ENCODE results near the gene ARID3B.
A peak's percentile ranks its signal among the peaks of the same experiment; 100 is the strongest.
"Not testable (repeated sequence)": the region's sequence is repeated elsewhere in the genome, so short reads cannot be mapped to it uniquely, and the experiment has no call there.

The ARID3B gene

DNA sequence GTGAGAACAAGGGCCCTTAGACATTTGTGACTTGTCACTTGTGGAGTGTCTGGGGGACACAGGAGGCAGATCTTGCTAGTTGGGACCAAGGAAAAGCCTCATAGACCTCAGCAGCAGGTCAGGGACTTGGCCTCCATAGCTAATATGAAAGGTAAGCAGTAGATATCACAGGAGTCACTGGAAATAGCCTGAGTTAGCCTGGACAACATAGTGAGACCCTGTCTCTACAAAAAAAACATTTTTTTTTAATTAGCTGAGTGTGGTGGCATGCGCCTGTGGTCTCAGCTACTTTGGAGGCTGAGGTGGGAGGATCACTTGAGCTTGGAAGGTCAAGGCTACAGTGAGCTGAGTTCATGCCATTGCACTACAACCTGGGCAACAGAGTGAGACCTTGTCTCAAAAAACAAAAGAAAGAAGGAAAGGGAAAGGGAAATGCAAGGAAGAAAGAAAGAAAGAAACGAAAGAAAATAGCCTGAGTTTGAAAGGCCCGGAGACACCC, 37.5 kb downstream of the ARID3B start:
- peaks cover 100% of the 10 kb centered on the region for H3K36me3 Mint-ChIP-seq
- H3K9me3 Mint-ChIP-seq = no peaks in the 10 kb centered on the region
- DNase-seq (ENCODE audit: low spot score in 2 of 2) (no peak), ATAC-seq (no peak)
- peak overlapping the region; percentile 70 for H3K27ac Mint-ChIP-seq
- H3K4me1 Mint-ChIP-seq = peaks cover 22% of the 10 kb centered on the region
- no peak overlapping the region for H3K4me3 Mint-ChIP-seq

- Mint-ChIP-seq H3K27ac (peak overlapping the region; percentile 70), H3K36me3 (peaks cover 100% of the 10 kb centered on the region)
- DNase-seq (ENCODE audit: low spot score in 2 of 2) = no peak
Observed at GRCh38 chr15:74579001-74579400, 38.0 kb downstream of the ARID3B start.

DNA sequence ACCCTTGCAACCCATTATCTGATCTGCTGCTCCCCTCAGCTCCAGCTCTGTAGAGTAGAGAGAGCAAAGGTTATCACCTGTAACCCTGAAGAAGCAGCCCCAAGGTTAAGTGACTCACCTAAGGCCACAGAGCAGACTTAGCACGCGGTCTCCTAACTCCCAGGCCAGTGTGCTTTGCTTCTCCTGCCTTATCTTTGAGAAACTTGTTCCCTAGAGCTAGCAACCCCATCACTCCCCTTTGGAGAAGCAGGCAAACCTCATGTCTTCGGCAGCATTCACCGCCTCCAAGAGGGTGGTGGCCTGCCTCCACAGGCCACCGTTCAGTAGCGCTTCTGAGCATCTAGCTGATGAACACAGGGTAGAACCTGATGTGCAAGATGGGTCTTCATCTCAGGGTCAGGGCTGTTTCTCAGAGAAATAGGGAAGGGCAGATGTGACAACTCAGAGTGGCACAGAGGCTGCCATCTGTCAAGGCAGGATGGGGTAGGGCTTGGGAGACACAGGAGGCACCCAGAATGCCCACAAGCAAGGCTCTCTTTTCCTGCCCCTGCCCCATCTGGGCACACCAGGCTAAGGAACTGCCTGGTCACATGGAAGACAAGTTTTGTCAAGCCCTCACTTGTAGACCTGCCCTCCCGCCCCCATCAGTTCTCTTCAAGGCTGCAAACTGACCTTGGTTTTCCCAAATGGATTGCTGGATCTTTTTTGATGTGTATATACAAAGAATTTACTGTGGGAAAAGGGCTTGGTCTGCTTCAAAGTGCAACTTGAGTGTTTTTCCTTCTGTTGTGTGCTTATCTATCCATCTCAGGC, 39.7 kb downstream of the ARID3B start:
- Mint-ChIP-seq H3K27ac (peak overlapping the region; percentile 20), H3K36me3 (peaks cover 100% of the 10 kb centered on the region)

More at GRCh38 chr15:74579001-74579400, 38.0 kb downstream of the ARID3B start:
- Mint-ChIP-seq H3K4me3 (no peak overlapping the region), H3K4me1 (peaks cover 17% of the 10 kb centered on the region), H3K9me3 (no peaks in the 10 kb centered on the region)
- no peak for ATAC-seq

GRCh38 chr15:74584204-74584603, 43.2 kb downstream of the ARID3B start:
- peak overlapping the region; percentile 60 for H3K27ac Mint-ChIP-seq
- H3K9me3 Mint-ChIP-seq = no peaks in the 10 kb centered on the region
- peaks cover 100% of the 10 kb centered on the region for H3K36me3 Mint-ChIP-seq
- no peak for DNase-seq (ENCODE audit: low spot score in 2 of 2)
- no peak for ATAC-seq
- no peak overlapping the region for H3K4me3 Mint-ChIP-seq
- H3K4me1 Mint-ChIP-seq = peaks cover 23% of the 10 kb centered on the region

More for the DNA sequence above, 39.7 kb downstream of the ARID3B start:
- no peak overlapping the region for H3K4me3 Mint-ChIP-seq
- H3K4me1 Mint-ChIP-seq = peaks cover 13% of the 10 kb centered on the region
- no peaks in the 10 kb centered on the region for H3K9me3 Mint-ChIP-seq
- no peak for DNase-seq (ENCODE audit: low spot score in 2 of 2)
- ATAC-seq = no peak

DNA sequence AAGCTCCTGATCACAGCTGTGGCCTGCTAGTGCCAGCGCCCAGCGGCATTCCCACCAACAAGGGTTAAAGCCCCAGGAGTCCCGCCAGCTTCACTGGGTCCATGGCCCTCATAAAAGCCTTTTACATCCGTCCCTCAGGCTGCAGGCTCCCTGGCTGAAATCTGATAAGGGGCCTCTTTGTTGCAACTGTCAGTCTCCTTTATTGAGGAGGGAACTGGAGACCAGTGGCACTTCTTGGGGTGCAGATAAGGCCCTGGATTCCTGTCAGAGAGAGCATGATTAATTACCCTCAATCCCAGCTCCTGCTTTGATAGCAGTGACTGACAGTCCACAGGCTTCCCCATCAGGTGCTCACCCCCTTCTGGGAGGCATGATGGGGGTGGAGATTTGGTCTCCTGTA, 43.8 kb downstream of the ARID3B start:
- ATAC-seq (no peak), DNase-seq (ENCODE audit: low spot score in 2 of 2) (no peak)
- no peaks in the 10 kb centered on the region for H3K9me3 Mint-ChIP-seq
- peaks cover 100% of the 10 kb centered on the region for H3K36me3 Mint-ChIP-seq
- H3K4me3 Mint-ChIP-seq = no peak overlapping the region
- peak overlapping the region; percentile 60 for H3K27ac Mint-ChIP-seq
- H3K4me1 Mint-ChIP-seq = peaks cover 23% of the 10 kb centered on the region

DNA sequence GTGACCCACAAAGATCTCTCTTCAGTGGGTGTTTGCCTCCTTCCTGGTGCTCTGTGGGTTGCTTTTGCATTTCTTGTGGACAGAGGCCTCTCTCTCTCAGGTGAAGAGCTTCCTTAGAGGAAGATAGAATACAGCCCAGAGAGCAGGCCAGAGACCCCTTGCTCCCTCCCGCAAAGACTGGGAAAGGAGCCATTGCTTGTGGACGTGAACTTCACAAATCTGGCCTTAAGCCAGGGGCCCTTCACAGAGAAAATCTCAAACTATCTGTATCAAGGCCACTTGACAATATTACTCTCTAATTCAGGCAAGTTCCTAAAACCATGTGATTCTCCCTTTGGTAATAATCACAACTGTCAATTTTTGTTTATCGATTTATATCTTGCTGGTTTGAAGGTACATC, 44.2 kb downstream of the ARID3B start:
- peak overlapping the region; percentile 60 for H3K27ac Mint-ChIP-seq
- DNase-seq (ENCODE audit: low spot score in 2 of 2) (no peak), ATAC-seq (no peak)
- H3K36me3 Mint-ChIP-seq = peaks cover 100% of the 10 kb centered on the region
- no peaks in the 10 kb centered on the region for H3K9me3 Mint-ChIP-seq
- H3K4me1 Mint-ChIP-seq = peaks cover 23% of the 10 kb centered on the region
- H3K4me3 Mint-ChIP-seq = no peak overlapping the region

- ATAC-seq = no peak
- Mint-ChIP-seq H3K36me3 (peaks cover 100% of the 10 kb centered on the region), H3K4me3 (no peak overlapping the region), H3K4me1 (peaks cover 19% of the 10 kb centered on the region), H3K9me3 (no peaks in the 10 kb centered on the region), H3K27ac (peak overlapping the region; percentile 71)
- DNase-seq (ENCODE audit: low spot score in 2 of 2) = no peak
Observed at GRCh38 chr15:74585857-74586256, 44.8 kb downstream of the ARID3B start.

- DNase-seq (ENCODE audit: low spot score in 2 of 2) (no peak), ATAC-seq (no peak)
- Mint-ChIP-seq H3K36me3 (peaks cover 100% of the 10 kb centered on the region), H3K27ac (peak overlapping the region; percentile 70), H3K4me3 (no peak overlapping the region), H3K4me1 (peaks cover 22% of the 10 kb centered on the region), H3K9me3 (no peaks in the 10 kb centered on the region)
Observed at GRCh38 chr15:74589826-74590225, 48.8 kb downstream of the ARID3B start.

DNA sequence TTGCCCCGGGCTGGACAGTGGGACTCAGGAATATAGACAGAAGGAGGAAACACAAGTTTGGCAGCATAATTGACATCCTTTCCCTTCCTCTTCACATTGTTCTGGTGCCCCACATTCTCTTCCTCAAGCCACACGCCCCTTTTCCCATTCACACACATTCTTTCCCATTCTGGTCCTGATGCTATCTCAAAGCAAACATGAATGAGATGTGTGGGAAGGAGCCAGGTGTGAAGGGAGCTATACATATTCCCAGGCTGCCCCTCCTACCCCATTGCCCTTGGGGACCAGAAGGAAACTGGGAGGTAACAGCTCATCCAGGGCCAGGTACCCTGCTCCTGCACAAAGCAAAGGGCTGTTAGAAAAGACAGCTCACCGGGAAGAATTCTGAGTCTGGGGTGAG, 51.2 kb downstream of the ARID3B start:
- Mint-ChIP-seq H3K36me3 (peaks cover 100% of the 10 kb centered on the region), H3K4me3 (no peak overlapping the region)

DNA sequence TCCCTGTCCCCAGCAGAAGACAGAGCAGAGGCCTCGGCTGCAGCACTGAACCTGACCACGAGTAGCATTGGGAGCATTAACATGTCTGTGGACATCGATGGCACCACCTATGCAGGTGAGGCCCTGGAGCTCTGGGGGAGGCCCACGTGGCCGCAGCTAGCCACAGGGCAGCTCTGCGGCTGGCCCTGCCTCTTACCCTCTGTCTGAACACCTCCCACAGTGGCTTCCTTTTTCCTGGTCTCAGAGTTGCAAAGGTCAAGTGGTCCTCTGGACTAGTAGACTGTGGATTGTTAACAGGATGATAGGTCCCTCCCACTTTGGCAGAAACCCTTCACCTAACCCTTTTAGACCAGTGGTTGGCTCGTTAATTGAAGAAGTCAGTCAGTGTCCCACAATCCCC, 52.1 kb downstream of the ARID3B start:
- Mint-ChIP-seq H3K4me3 (no peak overlapping the region), H3K4me1 (peaks cover 28% of the 10 kb centered on the region), H3K9me3 (no peaks in the 10 kb centered on the region), H3K36me3 (peaks cover 100% of the 10 kb centered on the region), H3K27ac (peak overlapping the region; percentile 45)
- ATAC-seq = no peak
- no peak for DNase-seq (ENCODE audit: low spot score in 2 of 2)

More for the DNA sequence above, 51.2 kb downstream of the ARID3B start:
- no peak for ATAC-seq
- no peak for DNase-seq (ENCODE audit: low spot score in 2 of 2)
- H3K27ac Mint-ChIP-seq = peak overlapping the region; percentile 45
- H3K4me1 Mint-ChIP-seq = peaks cover 21% of the 10 kb centered on the region
- no peaks in the 10 kb centered on the region for H3K9me3 Mint-ChIP-seq

GRCh38 chr15:74594455-74594854, 53.4 kb downstream of the ARID3B start:
- Mint-ChIP-seq H3K4me3 (no peak overlapping the region), H3K27ac (peak overlapping the region; percentile 70), H3K4me1 (peaks cover 41% of the 10 kb centered on the region), H3K36me3 (peaks cover 100% of the 10 kb centered on the region), H3K9me3 (no peaks in the 10 kb centered on the region)
- no peak for DNase-seq (ENCODE audit: low spot score in 2 of 2)
- ATAC-seq = no peak

- peak overlapping the region; percentile 70 for H3K27ac Mint-ChIP-seq
Observed at GRCh38 chr15:74595271-74595670, 54.3 kb downstream of the ARID3B start.

GRCh38 chr15:74596736-74597135, 55.7 kb downstream of the ARID3B start:
- ATAC-seq; DNase-seq (ENCODE audit: low spot score in 2 of 2); H3K27ac Mint-ChIP-seq; H3K9me3 Mint-ChIP-seq; H3K4me3 Mint-ChIP-seq: not testable (repeated sequence)
- peaks cover 90% of the 10 kb centered on the region for H3K36me3 Mint-ChIP-seq
- H3K4me1 Mint-ChIP-seq = peaks cover 42% of the 10 kb centered on the region

More at GRCh38 chr15:74595271-74595670, 54.3 kb downstream of the ARID3B start:
- Mint-ChIP-seq H3K4me1 (peaks cover 42% of the 10 kb centered on the region), H3K4me3 (no peak overlapping the region), H3K9me3 (no peaks in the 10 kb centered on the region), H3K36me3 (peaks cover 98% of the 10 kb centered on the region)
- ATAC-seq (no peak), DNase-seq (ENCODE audit: low spot score in 2 of 2) (no peak)

DNA sequence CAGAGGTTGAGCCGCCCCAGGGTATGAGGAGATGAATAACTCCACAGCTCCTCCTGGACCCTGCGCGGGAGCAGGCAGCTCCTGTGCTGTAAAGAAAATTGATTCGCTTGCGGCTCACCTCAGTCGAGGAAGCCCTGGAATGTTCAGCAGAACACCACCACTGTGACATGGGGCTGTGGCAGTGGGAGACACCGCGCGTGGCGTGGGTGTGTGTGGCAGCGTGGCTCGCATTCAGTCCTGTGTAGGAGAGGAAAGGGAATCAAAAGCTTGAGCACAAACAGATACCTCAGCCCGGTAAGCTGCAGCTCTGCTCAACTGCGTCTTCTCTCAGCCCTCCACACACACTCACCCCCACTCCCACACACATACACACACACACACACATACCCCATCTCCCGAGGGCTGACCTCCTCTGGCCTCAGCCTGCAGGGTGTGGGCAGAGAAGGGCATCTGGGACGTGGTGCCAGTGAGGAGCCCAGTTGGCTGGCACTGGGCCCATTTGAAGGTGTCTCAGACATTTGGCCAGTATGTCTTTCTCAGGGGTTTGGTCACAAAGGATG, 56.2 kb downstream of the ARID3B start:
- peak overlapping the region; percentile 93 for H3K27ac Mint-ChIP-seq
- peaks cover 42% of the 10 kb centered on the region for H3K4me1 Mint-ChIP-seq
- not testable (repeated sequence) for H3K9me3 Mint-ChIP-seq; ATAC-seq; DNase-seq (ENCODE audit: low spot score in 2 of 2); H3K4me3 Mint-ChIP-seq
- peaks cover 90% of the 10 kb centered on the region for H3K36me3 Mint-ChIP-seq

DNA sequence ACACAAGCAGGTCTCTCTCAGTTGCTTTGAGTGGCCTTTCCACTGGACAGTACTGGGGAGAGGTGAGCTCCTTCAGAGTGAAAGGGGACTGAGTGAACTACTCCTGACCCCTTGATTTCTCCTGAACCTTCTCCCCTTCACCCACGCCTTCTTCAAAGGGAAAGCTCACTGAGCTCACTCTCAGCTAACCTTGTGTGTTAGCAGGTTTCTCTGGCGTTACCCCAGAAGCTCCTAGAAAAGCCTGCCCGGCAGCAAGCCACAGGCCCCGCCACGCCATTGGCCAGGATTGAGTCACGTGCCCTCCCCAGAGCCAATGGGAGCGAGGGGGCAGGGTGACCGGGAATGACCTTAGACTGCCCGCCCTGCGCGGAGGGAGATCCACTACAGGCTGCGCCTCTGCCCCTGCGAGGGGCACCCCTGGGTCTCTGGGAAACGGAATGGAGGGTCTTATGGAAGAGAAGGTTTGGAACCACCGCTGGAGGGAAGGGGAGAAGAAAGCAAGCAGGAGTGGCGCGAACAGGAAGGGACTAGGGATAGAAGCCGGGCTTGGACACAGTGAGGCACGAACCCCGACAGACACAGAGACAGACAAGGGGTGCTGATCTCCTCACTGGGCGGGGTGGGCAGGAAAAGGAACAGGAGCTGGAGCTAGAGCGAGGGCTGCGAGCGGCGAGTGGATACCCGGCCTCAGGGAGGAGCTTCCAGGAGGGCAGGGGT, 57.3 kb downstream of the ARID3B start:
- Mint-ChIP-seq H3K4me3 (peak overlapping the region; percentile 88), H3K9me3 (no peaks in the 10 kb centered on the region), H3K36me3 (peaks cover 90% of the 10 kb centered on the region), H3K4me1 (peaks cover 47% of the 10 kb centered on the region), H3K27ac (peak overlapping the region; percentile 93)
- DNase-seq (ENCODE audit: low spot score in 2 of 2) (peak; percentile 76 to 96), ATAC-seq (peak; percentile 94)

All from stimulated activated effector memory CD8-positive, alpha-beta T cell treated with anti-CD3 and anti-CD28 coated beads, Interleukin-12 subunit alpha, Interleukin-12 subunit beta, amount 100 ng/mL, for 72 hours (primary cell).